Stimulated activated CD8-positive, alpha-beta memory T cell treated with anti-CD3 and anti-CD28 coated beads, Interleukin-12 subunit alpha, Interleukin-12 subunit beta, amount 100 ng/mL, for 24 hours (primary cell): ENCODE results near the gene GTF3C2.
A peak's percentile ranks its signal among the peaks of the same experiment; 100 is the strongest.
"Not testable (repeated sequence)": the region's sequence is repeated elsewhere in the genome, so short reads cannot be mapped to it uniquely, and the experiment has no call there.

ENCODE experiments used
- DNase-seq: peaks from one replicate; pipeline ENCODE4 v3.0.0-alpha.2; 2020; ENCODE audit errors: extremely low read depth

The GTF3C2 gene

GRCh38 chr2:27373567-27373966, 17.0 kb upstream of the GTF3C2 start:
- DNase-seq = no peak

- no peak for DNase-seq
Observed at GRCh38 chr2:27372937-27373336, 16.4 kb upstream of the GTF3C2 start.

- no peak for DNase-seq
Observed at GRCh38 chr2:27370816-27371620, 14.5 kb upstream of the GTF3C2 start.

GRCh38 chr2:27370026-27370815, 13.7 kb upstream of the GTF3C2 start, which contains the start of the genes EIF2B4 and SNX17:
Gene EIF2B4 (minus strand): TSS chr2:27370338. CDS start chr2:27370314, 24 bp downstream.
Gene SNX17 (plus strand): TSS chr2:27370616. CDS start chr2:27370744, 128 bp downstream.
- DNase-seq = peak; percentile 96

- no peak for DNase-seq
Observed at GRCh38 chr2:27369471-27370025, 13.0 kb upstream of the GTF3C2 start.

GRCh38 chr2:27363933-27364332, 7.4 kb upstream of the GTF3C2 start:
- DNase-seq = no peak

GRCh38 chr2:27362678-27363420, 6.3 kb upstream of the GTF3C2 start:
- DNase-seq = no peak

GRCh38 chr2:27356056-27356381, 545 bp downstream of the GTF3C2 start:
- DNase-seq = no peak

- DNase-seq = no peak
Observed at GRCh38 chr2:27354597-27354927, 2.0 kb downstream of the GTF3C2 start.

GRCh38 chr2:27353762-27354596, 2.6 kb downstream of the GTF3C2 start:
- DNase-seq = no peak

- not testable (repeated sequence) for DNase-seq
Observed at GRCh38 chr2:27353386-27353761, 3.2 kb downstream of the GTF3C2 start.

- DNase-seq = no peak
Observed at GRCh38 chr2:27351802-27352598, 4.6 kb downstream of the GTF3C2 start.

- no peak for DNase-seq
Observed at GRCh38 chr2:27350106-27350693, 6.4 kb downstream of the GTF3C2 start.

- no peak for DNase-seq
Observed at GRCh38 chr2:27347641-27348040, 8.9 kb downstream of the GTF3C2 start.

- DNase-seq = no peak
Observed at GRCh38 chr2:27336173-27336572, 20.4 kb downstream of the GTF3C2 start.

GRCh38 chr2:27335311-27335710, 21.3 kb downstream of the GTF3C2 start:
- no peak for DNase-seq

- no peak for DNase-seq
Observed at GRCh38 chr2:27324720-27325119, 31.8 kb downstream of the GTF3C2 start.

GRCh38 chr2:27323596-27324285, 32.8 kb downstream of the GTF3C2 start:
- no peak for DNase-seq
